ENCODE data around the gene ACSBG1.

Gene ACSBG1

DNA sequence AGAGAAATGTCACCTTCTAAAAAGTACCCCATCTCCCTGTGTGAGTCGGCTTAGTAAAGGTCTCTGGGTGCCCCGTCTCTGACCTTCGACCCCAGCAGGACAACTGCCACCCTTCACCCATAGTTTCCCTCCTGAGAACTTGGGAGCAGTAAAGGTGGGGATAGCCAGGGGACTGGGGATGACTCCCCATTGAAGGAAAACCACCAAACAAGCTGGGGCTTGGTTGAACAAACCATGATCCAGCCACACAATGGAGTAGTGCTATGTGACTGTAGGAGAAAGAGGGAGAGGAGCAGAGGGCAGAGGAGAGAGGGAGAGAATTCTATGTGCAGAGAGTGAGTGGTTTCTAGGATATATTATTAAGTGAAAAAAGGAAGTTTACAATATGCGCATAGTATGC lies 51.5 kb downstream of the ACSBG1 start:
- TF ChIP-seq, protein P1, sequence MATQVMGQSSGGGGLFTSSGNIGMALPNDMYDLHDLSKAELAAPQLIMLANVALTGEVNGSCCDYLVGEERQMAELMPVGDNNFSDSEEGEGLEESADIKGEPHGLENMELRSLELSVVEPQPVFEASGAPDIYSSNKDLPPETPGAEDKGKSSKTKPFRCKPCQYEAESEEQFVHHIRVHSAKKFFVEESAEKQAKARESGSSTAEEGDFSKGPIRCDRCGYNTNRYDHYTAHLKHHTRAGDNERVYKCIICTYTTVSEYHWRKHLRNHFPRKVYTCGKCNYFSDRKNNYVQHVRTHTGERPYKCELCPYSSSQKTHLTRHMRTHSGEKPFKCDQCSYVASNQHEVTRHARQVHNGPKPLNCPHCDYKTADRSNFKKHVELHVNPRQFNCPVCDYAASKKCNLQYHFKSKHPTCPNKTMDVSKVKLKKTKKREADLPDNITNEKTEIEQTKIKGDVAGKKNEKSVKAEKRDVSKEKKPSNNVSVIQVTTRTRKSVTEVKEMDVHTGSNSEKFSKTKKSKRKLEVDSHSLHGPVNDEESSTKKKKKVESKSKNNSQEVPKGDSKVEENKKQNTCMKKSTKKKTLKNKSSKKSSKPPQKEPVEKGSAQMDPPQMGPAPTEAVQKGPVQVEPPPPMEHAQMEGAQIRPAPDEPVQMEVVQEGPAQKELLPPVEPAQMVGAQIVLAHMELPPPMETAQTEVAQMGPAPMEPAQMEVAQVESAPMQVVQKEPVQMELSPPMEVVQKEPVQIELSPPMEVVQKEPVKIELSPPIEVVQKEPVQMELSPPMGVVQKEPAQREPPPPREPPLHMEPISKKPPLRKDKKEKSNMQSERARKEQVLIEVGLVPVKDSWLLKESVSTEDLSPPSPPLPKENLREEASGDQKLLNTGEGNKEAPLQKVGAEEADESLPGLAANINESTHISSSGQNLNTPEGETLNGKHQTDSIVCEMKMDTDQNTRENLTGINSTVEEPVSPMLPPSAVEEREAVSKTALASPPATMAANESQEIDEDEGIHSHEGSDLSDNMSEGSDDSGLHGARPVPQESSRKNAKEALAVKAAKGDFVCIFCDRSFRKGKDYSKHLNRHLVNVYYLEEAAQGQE (IDR thresholded peaks at IDR 0.05; ENCODE audit: insufficient read depth in 1 of 2, low read depth in 2 of 2, low read length in 2 of 2), result no peak
- no peak for TF ChIP-seq TAF1 (IDR thresholded peaks at IDR 0.05; ENCODE audit: borderline replicate concordance, insufficient read depth, low read length)
- no peak for TF ChIP-seq POLR2AphosphoS5 (IDR thresholded peaks at IDR 0.05; ENCODE audit: low read depth, low read length)
- TF ChIP-seq SIN3A (IDR thresholded peaks at IDR 0.05; ENCODE audit: borderline replicate concordance, insufficient read depth, low read length), result no peak
- TF ChIP-seq FOXP2 (optimal IDR thresholded peaks at IDR 0.05; ENCODE audit: borderline replicate concordance, extremely low read depth, extremely low read length, insufficient read depth), result no peak

DNA sequence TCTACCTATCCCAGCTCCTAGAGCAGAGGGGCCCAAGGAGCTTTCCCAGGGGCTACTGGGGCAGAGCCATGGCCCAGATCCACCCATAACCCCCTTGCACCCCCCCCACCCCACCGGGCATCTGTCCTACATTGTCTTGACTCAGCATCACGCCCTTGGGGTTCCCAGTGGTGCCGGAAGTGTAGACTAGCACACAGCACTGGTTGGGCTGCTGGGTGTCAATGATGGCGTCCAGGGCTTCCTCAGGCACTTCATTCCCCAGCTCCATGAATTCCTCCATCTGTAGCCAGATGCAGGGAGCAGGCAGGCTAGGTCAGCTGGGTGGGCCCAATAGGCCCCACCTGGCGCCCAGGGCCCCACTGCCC lies 52.0 kb downstream of the ACSBG1 start:
- TF ChIP-seq, protein P1 (IDR thresholded peaks at IDR 0.05; ENCODE audit: insufficient read depth in 1 of 2, low read depth in 2 of 2, low read length in 2 of 2), result no peak
- TF ChIP-seq TAF1 (IDR thresholded peaks at IDR 0.05; ENCODE audit: borderline replicate concordance, insufficient read depth, low read length), result no peak
- TF ChIP-seq FOXP2 (optimal IDR thresholded peaks at IDR 0.05; ENCODE audit: borderline replicate concordance, extremely low read depth, extremely low read length, insufficient read depth), result no peak
- no peak for TF ChIP-seq POLR2AphosphoS5 (IDR thresholded peaks at IDR 0.05; ENCODE audit: low read depth, low read length)
- TF ChIP-seq SIN3A (IDR thresholded peaks at IDR 0.05; ENCODE audit: borderline replicate concordance, insufficient read depth, low read length), result no peak

DNA sequence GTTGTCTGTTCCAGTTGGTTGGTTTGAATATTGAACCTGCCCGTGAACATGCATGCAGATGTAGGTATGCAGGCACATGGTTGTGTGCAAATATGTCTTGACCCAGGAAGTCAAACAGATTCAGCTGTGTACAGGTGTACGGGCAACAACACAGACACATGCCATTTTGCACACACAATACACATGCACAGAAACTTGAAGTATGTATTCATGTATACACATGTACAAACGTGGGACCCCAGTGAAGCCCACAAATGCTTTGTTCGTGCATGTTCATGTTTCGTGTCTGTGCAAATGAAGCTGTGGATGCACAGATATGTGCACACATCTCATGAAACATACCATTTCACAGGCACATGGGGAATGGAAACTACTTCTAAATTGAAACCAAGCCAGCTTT lies 54.5 kb downstream of the ACSBG1 start:
- TF ChIP-seq TAF1 (IDR thresholded peaks at IDR 0.05; ENCODE audit: borderline replicate concordance, insufficient read depth, low read length) (no peak), POLR2AphosphoS5 (IDR thresholded peaks at IDR 0.05; ENCODE audit: low read depth, low read length) (no peak), FOXP2 (optimal IDR thresholded peaks at IDR 0.05; ENCODE audit: borderline replicate concordance, extremely low read depth, extremely low read length, insufficient read depth) (no peak), SIN3A (IDR thresholded peaks at IDR 0.05; ENCODE audit: borderline replicate concordance, insufficient read depth, low read length) (no peak)
- TF ChIP-seq, protein P1 (IDR thresholded peaks at IDR 0.05; ENCODE audit: insufficient read depth in 1 of 2, low read depth in 2 of 2, low read length in 2 of 2), result no peak

DNA sequence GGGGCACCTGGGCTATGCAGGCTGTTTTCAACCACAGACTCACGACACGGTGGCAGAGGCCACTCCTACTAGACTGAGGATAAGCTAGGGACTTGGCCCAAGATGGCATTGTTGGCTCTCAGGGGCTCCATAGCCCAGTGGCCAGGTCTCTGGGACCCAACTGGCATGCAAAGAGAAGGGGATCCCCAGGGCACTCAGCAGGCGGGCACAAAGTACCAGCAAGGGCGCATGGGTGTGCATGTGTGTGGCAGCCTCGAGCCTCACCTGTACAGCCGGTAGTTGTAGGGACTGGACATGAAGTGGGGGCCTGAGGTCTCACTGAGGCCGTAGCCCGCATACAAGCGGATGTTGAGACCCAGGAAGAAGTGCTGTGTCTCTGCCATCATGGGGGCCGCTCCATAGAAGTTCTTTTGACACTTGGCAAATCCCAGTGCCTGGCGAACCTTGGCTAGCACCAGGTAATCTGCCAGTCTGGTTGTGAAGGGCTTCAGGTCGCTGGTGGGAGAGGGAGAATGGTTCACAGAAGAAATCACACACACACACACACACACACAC lies 55.0 kb downstream of the ACSBG1 start:
- TF ChIP-seq, protein P1 (IDR thresholded peaks at IDR 0.05; ENCODE audit: insufficient read depth in 1 of 2, low read depth in 2 of 2, low read length in 2 of 2), result no peak
- TF ChIP-seq POLR2AphosphoS5 (IDR thresholded peaks at IDR 0.05; ENCODE audit: low read depth, low read length) (no peak), TAF1 (IDR thresholded peaks at IDR 0.05; ENCODE audit: borderline replicate concordance, insufficient read depth, low read length) (no peak), FOXP2 (optimal IDR thresholded peaks at IDR 0.05; ENCODE audit: borderline replicate concordance, extremely low read depth, extremely low read length, insufficient read depth) (no peak), SIN3A (IDR thresholded peaks at IDR 0.05; ENCODE audit: borderline replicate concordance, insufficient read depth, low read length) (no peak)

DNA sequence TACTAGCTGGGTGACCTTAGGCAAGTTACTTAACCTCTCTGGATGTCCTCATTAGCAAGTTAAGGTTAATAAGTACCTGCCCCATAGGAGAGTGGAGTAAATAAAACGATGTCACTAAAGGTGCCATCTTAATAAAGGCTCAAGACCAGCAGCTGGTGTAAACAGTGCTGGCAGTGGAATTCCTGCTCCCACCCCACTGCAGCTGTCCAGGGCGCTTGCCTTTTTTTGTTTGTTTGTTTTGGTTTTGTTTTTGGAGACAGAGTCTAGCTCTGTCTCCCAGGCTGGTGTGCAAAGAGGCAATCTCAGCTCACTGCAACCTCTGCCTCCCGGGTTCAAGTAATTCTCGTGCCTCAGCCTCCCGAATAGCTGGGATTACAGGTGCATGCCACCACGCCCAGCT lies 56.3 kb downstream of the ACSBG1 start:
- no peak for TF ChIP-seq TAF1 (IDR thresholded peaks at IDR 0.05; ENCODE audit: borderline replicate concordance, insufficient read depth, low read length)
- TF ChIP-seq, protein P1 (IDR thresholded peaks at IDR 0.05; ENCODE audit: insufficient read depth in 1 of 2, low read depth in 2 of 2, low read length in 2 of 2), result no peak
- no peak for TF ChIP-seq POLR2AphosphoS5 (IDR thresholded peaks at IDR 0.05; ENCODE audit: low read depth, low read length)
- TF ChIP-seq SIN3A (IDR thresholded peaks at IDR 0.05; ENCODE audit: borderline replicate concordance, insufficient read depth, low read length), result no peak
- TF ChIP-seq FOXP2 (optimal IDR thresholded peaks at IDR 0.05; ENCODE audit: borderline replicate concordance, extremely low read depth, extremely low read length, insufficient read depth), result no peak

All from PFSK-1 (cell line).